NCI-H1092 treated with DMSO at 0.1 percent for 48 hours (cell line): ENCODE data around the gene TMEM61.

Experiments
- DNase-seq: peaks from one replicate; lab custom pipeline; 2025; lab: John Stamatoyannopoulos, UW

TMEM61 gene

GRCh38 chr1:55039342-55040082, 59.1 kb downstream of the TMEM61 start, which contains the start of gene PCSK9:
TSS of gene PCSK9 (plus strand) at chr1:55039548. CDS start at chr1:55039838, 290 bp downstream.
- no peak for DNase-seq

- no peak for DNase-seq
Measured at GRCh38 chr1:55040083-55040932, 59.9 kb downstream of the TMEM61 start.

- no peak for DNase-seq
Measured at GRCh38 chr1:55040933-55041494, 60.6 kb downstream of the TMEM61 start.

- no peak for DNase-seq
Measured at GRCh38 chr1:55041613-55042012, 61.2 kb downstream of the TMEM61 start.
